OCI-M1 (cell line): ENCODE data around the gene CMTM2.
"Not testable (repeated sequence)": the region's sequence is repeated elsewhere in the genome, so short reads cannot be mapped to it uniquely, and the experiment has no call there.

Source experiments
- DNase-seq: peaks from one replicate; lab custom pipeline; 2025; lab: John Stamatoyannopoulos, UW

CMTM2 gene

GRCh38 chr16:66630561-66631260 lies 51.4 kb downstream of the CMTM2 start:
- DNase-seq, result not testable (repeated sequence)

DNA sequence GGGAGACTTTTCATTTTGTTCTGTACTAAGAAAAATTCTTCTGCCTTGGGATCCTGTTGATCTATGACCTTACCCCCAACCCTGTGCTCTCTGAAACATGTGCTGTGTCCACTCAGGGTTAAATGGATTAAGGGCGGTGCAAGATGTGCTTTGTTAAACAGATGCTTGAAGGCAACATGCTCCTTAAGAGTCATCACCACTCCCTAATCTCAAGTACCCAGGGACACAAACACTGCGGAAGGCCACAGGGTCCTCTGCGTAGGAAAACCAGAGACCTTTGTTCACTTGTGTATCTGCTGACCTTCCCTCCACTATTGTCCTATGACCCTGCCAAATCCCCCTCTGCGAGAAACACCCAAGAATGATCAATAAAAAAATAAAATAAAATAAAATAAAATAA lies 52.3 kb downstream of the CMTM2 start:
- DNase-seq, result not testable (repeated sequence)

DNA sequence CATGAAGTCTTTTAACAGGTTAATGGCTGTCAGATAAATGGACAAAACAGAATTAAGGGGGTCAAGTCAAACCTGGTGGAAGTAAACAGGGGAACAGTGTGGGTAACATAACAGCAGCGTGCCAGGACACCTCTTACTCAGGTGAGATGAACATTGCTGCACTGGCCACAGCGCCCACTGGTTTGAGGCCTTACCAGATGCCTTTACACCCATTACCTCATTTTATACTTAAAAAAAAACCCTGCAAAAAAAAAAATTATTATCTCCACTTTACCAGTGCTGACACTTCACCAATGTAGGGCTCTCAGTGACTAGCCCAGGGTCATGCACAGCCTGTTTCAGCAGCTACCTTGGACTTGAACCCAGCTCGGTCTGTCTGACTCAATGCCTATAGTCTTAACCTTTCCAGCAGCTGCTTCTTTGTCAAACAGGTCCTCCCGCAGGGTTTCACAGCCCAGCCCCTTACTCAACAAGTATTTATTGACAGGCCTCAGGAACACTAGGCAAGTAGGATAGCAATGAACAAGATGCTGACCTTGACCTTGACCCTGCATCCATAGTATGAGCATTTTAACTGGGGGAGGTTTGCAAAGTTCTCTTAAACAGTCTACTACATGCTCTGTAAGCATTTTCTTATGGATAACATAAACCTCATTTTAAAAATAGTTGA lies 55.4 kb downstream of the CMTM2 start:
- no peak for DNase-seq

DNA sequence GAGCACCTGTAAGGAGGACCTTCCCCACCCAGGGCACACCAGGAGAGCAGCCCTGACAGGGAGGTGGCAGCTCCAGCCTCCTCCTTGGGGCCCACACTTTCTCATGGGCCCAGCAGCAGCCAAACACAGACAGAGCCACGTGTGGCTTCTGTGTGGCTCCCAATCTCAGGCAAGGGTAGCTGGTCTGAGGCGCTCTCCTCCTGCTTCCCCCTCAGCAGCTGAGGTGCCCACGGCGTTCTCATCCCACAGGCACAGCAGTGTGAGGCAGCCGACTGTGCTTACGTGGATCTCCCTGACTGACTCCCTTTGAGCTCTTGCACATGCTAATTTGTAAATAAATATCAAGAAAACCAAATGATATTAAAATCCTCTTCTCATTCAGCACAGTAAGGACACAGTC lies 56.1 kb downstream of the CMTM2 start:
- no peak for DNase-seq

GRCh38 chr16:66636199-66636598 lies 56.9 kb downstream of the CMTM2 start:
- no peak for DNase-seq

DNA sequence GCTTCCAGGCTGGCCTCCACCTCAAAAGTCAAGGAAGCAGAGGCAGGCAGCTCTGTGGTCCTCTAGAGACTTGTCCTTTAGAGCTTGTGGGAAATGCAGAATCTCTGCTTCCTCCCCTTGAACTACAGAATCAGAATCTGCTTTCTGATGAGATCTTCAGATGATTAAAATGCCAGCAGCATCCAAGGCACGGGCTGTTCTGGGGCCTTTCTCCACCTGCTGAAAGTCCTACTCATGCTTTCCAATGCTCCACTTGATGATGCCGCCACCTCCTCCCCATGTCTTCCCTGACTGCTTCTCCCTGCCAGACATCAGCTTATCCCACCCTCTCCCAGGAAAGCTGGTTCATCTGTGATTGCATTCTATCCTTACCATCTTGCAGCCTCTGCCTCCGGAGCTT lies 58.5 kb downstream of the CMTM2 start:
- DNase-seq, result no peak
